Measurements from ENCODE around the gene CELF2.

GRCh38 chr10:11043039-11043438, 25.4 kb downstream of the CELF2 start:
- TF ChIP-seq POLR2A (IDR thresholded peaks at IDR 0.05), result no peak
- TF ChIP-seq CTCF (IDR thresholded peaks at IDR 0.05), result no peak

All from vagina (tissue), 2 donors.